Measurements from ENCODE around the gene OXT. TPM values are rescaled to one million over a fixed set of nuclear protein-coding genes. Genes with fewer than 3 reads are reported as not detected.
"Not testable (repeated sequence)": the region's sequence is repeated elsewhere in the genome, so short reads cannot be mapped to it uniquely, and the experiment has no call there.

The OXT gene
- total and polyA plus RNA-seq, 4 experiments from 2014 or later: 1.00 to 1.5 TPM; not detected in 2

DNA sequence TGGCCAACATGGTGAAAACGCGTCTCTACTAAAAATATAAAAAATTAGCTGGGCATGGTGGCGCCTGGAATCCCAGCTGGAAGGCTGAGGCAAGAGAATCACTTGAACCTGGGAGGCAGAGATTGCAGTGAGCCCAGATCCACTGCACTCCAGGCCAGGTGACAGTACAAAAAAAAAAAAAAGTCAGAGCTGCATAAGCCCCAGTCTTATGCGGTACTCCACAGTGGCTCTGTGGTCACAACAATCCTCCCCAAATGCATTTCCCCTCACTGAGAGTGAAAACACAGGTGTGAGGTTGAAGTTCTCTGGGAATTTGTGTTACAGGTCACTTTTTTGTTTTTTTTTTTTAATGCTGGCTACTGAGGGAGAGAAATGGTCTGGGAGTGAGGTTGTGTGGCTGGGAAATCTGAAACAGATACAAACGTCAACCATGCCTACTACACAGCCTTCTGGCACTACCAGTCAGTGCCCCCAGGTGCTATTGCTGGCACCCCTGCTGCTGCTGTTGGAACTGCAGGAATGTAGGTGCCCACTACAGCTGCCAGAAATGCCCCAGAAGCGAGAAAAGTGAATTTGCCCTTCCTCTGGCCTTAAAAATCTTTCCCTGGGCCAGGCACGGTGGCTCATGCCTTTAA, 19.9 kb upstream of the OXT start:
- no peak overlapping the region for H3K4me3 Mint-ChIP-seq
- H3K36me3 Mint-ChIP-seq: peaks cover 12 to 16% of the 10 kb centered on the region in 2 donors
- ChIA-PET CTCF (ENCODE audit: partially characterized antibody) (interaction anchor here (0.7 to 1.1 kb wide), 3 partner anchors 45 to 1587 kb away, joined by 3 read pairs; no protein-coding TSS in a partner anchor), POLR2A (ENCODE audit: partially characterized antibody) (interaction anchor here (0.6 kb wide), 1 partner anchor 78 kb away, joined by 4 read pairs; no protein-coding TSS in a partner anchor)
- H3K4me3 ChIP-seq (ENCODE audit: low read length in 2 of 2): no peak overlapping the region
- H3K9me3 Mint-ChIP-seq: no peaks in the 10 kb centered on the region
- peaks cover 19% of the 10 kb centered on the region for H3K4me1 ChIP-seq (ENCODE audit: insufficient read depth, low read length)
- peaks cover 6 to 18% (median 9%) of the 10 kb centered on the region in 4 donors for H3K4me1 Mint-ChIP-seq
- no peaks in the 10 kb centered on the region for H3K27me3 Mint-ChIP-seq
- peak overlapping the region in 2 of 7 donors; percentile 46 to 78 for H3K27ac Mint-ChIP-seq
- H3K9me3 ChIP-seq (ENCODE audit: control insufficient read depth in 1 of 2, low read length in 2 of 2): no peaks in the 10 kb centered on the region
- no peak for DNase-seq
- H3K27ac ChIP-seq (ENCODE audit: low read depth, low read length): no peak overlapping the region
- H3K36me3 ChIP-seq (ENCODE audit: insufficient read depth, low read length): peaks cover 20% of the 10 kb centered on the region
- intact Hi-C loops (cut with micrococcal nuclease): loop anchor here (5.0 kb wide), 1 partner anchor 151 kb away; the partner anchor contains the start of gene DDRGK1
- no peaks in the 10 kb centered on the region for H3K27me3 ChIP-seq (ENCODE audit: insufficient read depth, low read length)

DNA sequence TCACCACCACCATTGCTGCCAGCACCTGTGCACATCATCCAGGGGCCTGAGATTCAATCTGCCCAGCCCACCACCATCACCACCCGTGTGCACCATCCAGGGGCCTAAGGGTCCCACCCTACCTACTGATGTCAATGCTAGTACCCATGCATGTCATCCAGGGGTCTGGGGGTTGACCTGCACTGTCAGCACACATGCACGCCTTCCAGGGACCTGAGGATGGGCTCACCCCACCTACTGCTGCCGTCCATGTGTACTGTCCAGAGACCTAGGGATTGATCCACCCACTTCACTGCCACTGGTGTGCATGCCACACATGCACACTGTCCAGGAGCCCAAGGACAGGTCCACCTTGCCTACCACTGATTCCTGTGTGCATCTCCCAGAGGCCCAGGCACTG, 11.9 kb upstream of the OXT start:
- POLR2A ChIA-PET (ENCODE audit: partially characterized antibody): no interaction called here
- H3K36me3 Mint-ChIP-seq: peaks cover 0 to 3% of the 10 kb centered on the region in 2 donors
- Histone ChIP-seq H3K4me3 (ENCODE audit: low read length in 2 of 2) (no peak overlapping the region), H3K9me3 (ENCODE audit: control insufficient read depth in 1 of 2, low read length in 2 of 2) (no peaks in the 10 kb centered on the region), H3K36me3 (ENCODE audit: insufficient read depth, low read length) (no peaks in the 10 kb centered on the region), H3K27me3 (ENCODE audit: insufficient read depth, low read length) (no peaks in the 10 kb centered on the region), H3K4me1 (ENCODE audit: insufficient read depth, low read length) (no peaks in the 10 kb centered on the region), H3K27ac (ENCODE audit: low read depth, low read length) (no peak overlapping the region)
- no peaks in the 10 kb centered on the region for H3K9me3 Mint-ChIP-seq
- DNase-seq: no peak
- H3K27ac Mint-ChIP-seq: peak overlapping the region in 1 of 7 donors; percentile 60
- H3K27me3 Mint-ChIP-seq: no peaks in the 10 kb centered on the region
- no peak overlapping the region for H3K4me3 Mint-ChIP-seq
- CTCF ChIA-PET (ENCODE audit: partially characterized antibody): no interaction called here
- H3K4me1 Mint-ChIP-seq: peaks cover 3 to 8% (median 6%) of the 10 kb centered on the region in 4 donors
- intact Hi-C loops (cut with micrococcal nuclease): no loop called here

DNA sequence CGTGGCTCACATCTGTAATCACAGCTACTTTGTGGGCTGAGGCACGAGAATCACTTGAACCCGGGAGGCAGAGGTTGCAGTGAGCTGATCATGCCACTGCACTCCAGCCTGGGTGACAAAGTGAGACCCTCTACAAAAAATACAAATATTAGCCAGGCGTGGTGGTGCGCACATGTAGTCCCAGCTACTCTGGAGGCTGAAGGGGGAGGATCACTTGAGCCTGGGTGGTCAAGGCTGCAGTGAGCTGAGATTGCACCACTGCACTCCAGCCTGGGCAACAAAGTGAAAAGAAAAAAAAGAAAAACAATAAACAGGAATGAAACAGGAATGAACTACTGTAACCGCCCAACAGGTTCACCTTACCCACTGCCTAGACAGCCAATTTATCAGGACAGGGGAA, 7.3 kb upstream of the OXT start:
- H3K4me3 ChIP-seq (ENCODE audit: low read length in 2 of 2); H3K27me3 ChIP-seq (ENCODE audit: insufficient read depth, low read length); H3K27ac ChIP-seq (ENCODE audit: low read depth, low read length); H3K36me3 ChIP-seq (ENCODE audit: insufficient read depth, low read length); H3K4me1 ChIP-seq (ENCODE audit: insufficient read depth, low read length); intact Hi-C loops (cut with micrococcal nuclease); H3K27me3 Mint-ChIP-seq; H3K9me3 ChIP-seq (ENCODE audit: control insufficient read depth in 1 of 2, low read length in 2 of 2); H3K36me3 Mint-ChIP-seq; POLR2A ChIA-PET (ENCODE audit: partially characterized antibody); DNase-seq; H3K4me3 Mint-ChIP-seq; H3K9me3 Mint-ChIP-seq: not testable (repeated sequence)
- peak overlapping the region in 1 of 7 donors; percentile 36 for H3K27ac Mint-ChIP-seq
- peaks cover 5 to 13% (median 8%) of the 10 kb centered on the region in 4 donors for H3K4me1 Mint-ChIP-seq
- CTCF ChIA-PET (ENCODE audit: partially characterized antibody): interaction anchor here (0.9 to 2.0 kb wide), 2 partner anchors 10 to 13 kb away, joined by 3 to 6 read pairs; no protein-coding TSS in a partner anchor

DNA sequence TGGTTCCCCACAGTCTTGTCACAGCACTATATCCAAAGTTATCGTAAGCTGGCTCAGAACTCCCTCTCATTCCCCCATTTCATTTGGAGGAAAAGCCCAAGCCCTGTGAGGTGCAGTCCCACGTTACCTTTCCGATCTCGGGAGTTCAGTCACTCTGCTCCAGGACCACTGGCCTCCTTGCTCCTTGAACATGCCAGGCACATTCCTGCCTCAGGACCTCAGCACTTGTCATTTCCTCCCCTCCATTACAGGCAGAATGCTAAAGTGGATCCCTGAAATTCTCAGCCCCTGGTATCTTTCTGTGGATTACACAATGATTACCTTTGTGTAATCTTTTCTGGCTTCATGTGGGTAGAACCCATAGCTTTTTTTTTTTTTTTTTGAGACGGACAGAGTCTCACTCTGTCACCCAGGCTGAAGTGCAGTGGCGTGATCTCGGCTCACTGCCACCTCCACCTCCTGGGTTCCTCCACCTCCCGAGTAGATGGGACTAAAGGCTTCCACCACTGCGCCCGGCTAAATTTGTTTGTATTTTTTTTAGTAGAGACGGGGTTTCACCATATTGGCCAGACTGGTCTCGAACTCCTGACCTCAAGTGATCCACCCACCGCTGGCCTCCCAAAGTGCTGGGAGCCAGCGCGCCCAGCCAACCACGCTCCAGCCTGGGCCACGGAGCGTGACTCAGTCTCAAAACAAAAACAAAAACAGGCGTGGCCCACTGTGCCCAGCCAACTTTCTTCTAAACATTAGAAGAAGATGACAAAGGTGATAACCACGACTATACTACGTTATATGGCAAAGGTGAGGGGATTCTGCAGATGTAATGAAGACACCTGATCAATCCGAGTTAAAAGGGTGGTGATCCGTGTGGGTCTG, 4.0 kb upstream of the OXT start:
- ChIA-PET CTCF (ENCODE audit: partially characterized antibody) (interaction anchor here (0.6 to 1.9 kb wide), 3 partner anchors 10 to 249 kb away, joined by 3 to 7 read pairs (median 3); no protein-coding TSS in a partner anchor), POLR2A (ENCODE audit: partially characterized antibody) (no interaction called here)
- H3K9me3 Mint-ChIP-seq: no peaks in the 10 kb centered on the region
- H3K27ac ChIP-seq (ENCODE audit: low read depth, low read length): no peak overlapping the region
- no peak for DNase-seq
- peaks cover 14 to 17% (median 14%) of the 10 kb centered on the region in 4 donors for H3K4me1 Mint-ChIP-seq
- H3K4me3 Mint-ChIP-seq: no peak overlapping the region
- H3K4me3 ChIP-seq (ENCODE audit: low read length in 2 of 2): no peak overlapping the region
- no peaks in the 10 kb centered on the region for H3K27me3 Mint-ChIP-seq
- no peaks in the 10 kb centered on the region for H3K36me3 Mint-ChIP-seq
- no peaks in the 10 kb centered on the region for H3K27me3 ChIP-seq (ENCODE audit: insufficient read depth, low read length)
- no peaks in the 10 kb centered on the region for H3K9me3 ChIP-seq (ENCODE audit: control insufficient read depth in 1 of 2, low read length in 2 of 2)
- H3K27ac Mint-ChIP-seq: peak overlapping the region in 1 of 7 donors; percentile 59
- H3K4me1 ChIP-seq (ENCODE audit: insufficient read depth, low read length): peaks cover 13% of the 10 kb centered on the region
- intact Hi-C loops (cut with micrococcal nuclease): no loop called here
- H3K36me3 ChIP-seq (ENCODE audit: insufficient read depth, low read length): no peaks in the 10 kb centered on the region

DNA sequence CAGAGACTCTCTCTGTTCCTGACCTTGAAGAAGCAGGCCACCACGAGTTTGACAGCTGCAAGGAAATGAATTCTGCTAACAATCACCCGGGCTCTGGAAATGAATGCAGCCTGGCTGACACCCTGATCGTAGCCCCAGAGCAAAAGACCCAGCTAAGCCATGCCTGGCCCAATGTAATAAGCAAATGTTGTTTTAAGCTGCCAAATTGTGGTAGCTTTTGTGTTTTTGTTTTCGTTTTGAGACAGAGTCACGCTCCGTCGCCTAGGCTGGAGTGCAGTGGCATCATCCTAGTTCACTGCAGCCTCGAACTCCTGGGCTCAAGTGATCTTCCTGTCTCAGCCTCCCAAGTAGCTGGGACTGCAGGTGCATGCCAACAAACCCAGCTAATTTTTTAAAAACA, 3.3 kb upstream of the OXT start:
- H3K4me3 ChIP-seq (ENCODE audit: low read length in 2 of 2): no peak overlapping the region
- no peaks in the 10 kb centered on the region for H3K27me3 ChIP-seq (ENCODE audit: insufficient read depth, low read length)
- H3K27ac ChIP-seq (ENCODE audit: low read depth, low read length): no peak overlapping the region
- peaks cover 18% of the 10 kb centered on the region for H3K4me1 ChIP-seq (ENCODE audit: insufficient read depth, low read length)
- H3K36me3 ChIP-seq (ENCODE audit: insufficient read depth, low read length): no peaks in the 10 kb centered on the region
- no peaks in the 10 kb centered on the region for H3K36me3 Mint-ChIP-seq
- no peak for DNase-seq
- POLR2A ChIA-PET (ENCODE audit: partially characterized antibody): interaction anchor here (1.3 kb wide), 1 partner anchor 89 kb away, joined by 5 read pairs; no protein-coding TSS in a partner anchor
- no peak overlapping the region for H3K4me3 Mint-ChIP-seq
- CTCF ChIA-PET (ENCODE audit: partially characterized antibody): interaction anchor here (1.0 to 1.9 kb wide), 3 partner anchors 10 to 249 kb away, joined by 3 to 7 read pairs (median 6); no protein-coding TSS in a partner anchor
- intact Hi-C loops (cut with micrococcal nuclease): no loop called here
- peaks cover 16 to 20% (median 16%) of the 10 kb centered on the region in 4 donors for H3K4me1 Mint-ChIP-seq
- H3K27ac Mint-ChIP-seq: peak overlapping the region in 1 of 7 donors; percentile 59
- no peaks in the 10 kb centered on the region for H3K9me3 Mint-ChIP-seq
- H3K27me3 Mint-ChIP-seq: no peaks in the 10 kb centered on the region
- no peaks in the 10 kb centered on the region for H3K9me3 ChIP-seq (ENCODE audit: control insufficient read depth in 1 of 2, low read length in 2 of 2)

DNA sequence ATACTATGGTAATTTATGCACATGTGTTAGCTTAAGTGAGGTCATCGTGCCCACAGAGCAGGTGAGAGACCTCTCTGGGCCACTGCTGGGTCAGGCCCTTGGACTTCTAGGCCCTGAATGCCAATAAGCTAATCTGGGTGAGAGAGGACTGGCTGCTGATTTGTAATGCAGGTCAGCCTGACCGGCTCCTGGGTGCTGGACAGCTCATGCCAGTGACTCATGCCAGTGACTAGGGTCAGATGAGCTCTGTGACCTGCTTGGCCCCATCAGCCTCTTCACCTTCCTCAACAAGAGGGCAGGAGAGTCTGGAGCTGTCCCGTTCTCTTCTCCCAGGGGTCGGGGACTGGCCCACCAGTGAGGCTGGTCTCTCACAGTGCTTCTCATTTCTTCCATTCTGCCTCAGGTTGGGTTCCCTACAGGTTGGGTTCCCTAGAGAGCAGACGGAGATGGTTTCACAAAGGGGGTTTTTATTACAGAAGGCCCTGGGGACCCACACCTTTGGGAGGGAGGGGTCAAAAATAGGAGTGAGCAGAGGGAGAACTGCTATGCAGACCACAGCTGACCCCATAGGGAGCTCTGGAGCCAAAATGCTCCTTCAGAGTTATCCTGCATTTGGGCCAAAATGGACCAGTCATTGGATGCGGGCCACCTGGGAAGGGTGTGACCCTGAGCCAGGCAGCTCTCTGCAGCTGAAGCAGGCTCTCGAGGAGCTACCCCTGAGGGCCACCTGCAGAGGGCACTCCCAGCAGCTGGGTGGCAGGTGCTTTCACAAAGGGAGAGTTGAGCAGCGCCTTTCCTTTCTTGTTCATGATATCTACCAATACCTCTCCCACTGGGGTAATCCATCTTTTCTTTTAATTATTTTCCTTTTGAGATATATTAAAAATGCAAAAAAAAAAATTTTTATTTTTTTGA, 2.2 kb upstream of the OXT start:
- H3K4me3 ChIP-seq (ENCODE audit: low read length in 2 of 2): no peak overlapping the region
- H3K27ac ChIP-seq (ENCODE audit: low read depth, low read length): no peak overlapping the region
- ChIA-PET POLR2A (ENCODE audit: partially characterized antibody) (interaction anchor here (1.3 to 1.8 kb wide), 2 partner anchors 23 to 88 kb away, joined by 5 to 6 read pairs; no protein-coding TSS in a partner anchor), CTCF (ENCODE audit: partially characterized antibody) (interaction anchor here (0.6 to 2.2 kb wide), 11 partner anchors 8 to 245 kb away, joined by 3 to 20 read pairs (median 4); no protein-coding TSS in a partner anchor)
- Mint-ChIP-seq H3K36me3 (no peaks in the 10 kb centered on the region), H3K4me3 (peak overlapping the region in 1 of 8 donors; percentile 43), H3K27me3 (no peaks in the 10 kb centered on the region), H3K9me3 (no peaks in the 10 kb centered on the region), H3K27ac (peak overlapping the region in 1 of 7 donors; percentile 72), H3K4me1 (peaks cover 16 to 20% (median 17%) of the 10 kb centered on the region in 4 donors)
- no peaks in the 10 kb centered on the region for H3K27me3 ChIP-seq (ENCODE audit: insufficient read depth, low read length)
- intact Hi-C loops (cut with micrococcal nuclease): loop anchor here (1.0 kb wide), 1 partner anchor 46 kb away; no protein-coding TSS in a partner anchor
- no peaks in the 10 kb centered on the region for H3K36me3 ChIP-seq (ENCODE audit: insufficient read depth, low read length)
- H3K4me1 ChIP-seq (ENCODE audit: insufficient read depth, low read length): peaks cover 18% of the 10 kb centered on the region
- no peaks in the 10 kb centered on the region for H3K9me3 ChIP-seq (ENCODE audit: control insufficient read depth in 1 of 2, low read length in 2 of 2)
- peak in 4 of 5 donors; percentile 19 to 37 (median 27) for DNase-seq

Data from CD4-positive, alpha-beta memory T cell (primary cell).